ENCODE measurements around the gene RTL10.

Gene RTL10

DNA sequence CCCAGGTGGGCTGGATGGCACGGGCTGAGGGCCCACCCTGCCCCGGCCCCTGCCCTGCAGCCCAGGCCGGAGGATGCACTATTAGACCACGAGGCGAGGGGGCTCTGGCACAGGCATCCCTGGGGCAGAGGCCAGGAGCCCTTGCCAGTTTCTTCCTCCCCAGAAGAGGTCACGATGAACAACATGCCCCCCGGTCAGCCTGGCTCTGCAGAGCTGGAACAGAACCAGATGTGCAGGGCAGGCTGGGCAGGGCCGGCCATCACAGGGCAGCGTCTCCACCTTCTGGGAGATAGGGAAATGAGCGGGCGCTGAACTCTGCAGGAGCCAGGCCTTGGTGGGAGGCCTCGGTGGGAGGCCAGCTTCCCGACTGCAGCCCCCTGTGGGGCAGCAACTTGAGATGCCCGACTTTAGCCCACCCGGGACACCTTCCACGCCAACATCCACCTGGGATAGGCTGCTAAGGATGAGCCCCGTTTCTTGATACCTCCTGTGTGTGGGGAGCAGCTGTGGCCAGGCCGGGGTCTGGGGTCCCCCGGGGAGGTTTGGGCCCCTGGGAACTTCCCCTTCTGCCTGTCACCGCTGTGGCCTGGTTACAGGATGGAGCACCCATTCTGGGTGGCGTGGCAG lies 21.8 kb upstream of the RTL10 start:
- no peak for DNase-seq (ENCODE audit: low read depth, low spot score)

DNA sequence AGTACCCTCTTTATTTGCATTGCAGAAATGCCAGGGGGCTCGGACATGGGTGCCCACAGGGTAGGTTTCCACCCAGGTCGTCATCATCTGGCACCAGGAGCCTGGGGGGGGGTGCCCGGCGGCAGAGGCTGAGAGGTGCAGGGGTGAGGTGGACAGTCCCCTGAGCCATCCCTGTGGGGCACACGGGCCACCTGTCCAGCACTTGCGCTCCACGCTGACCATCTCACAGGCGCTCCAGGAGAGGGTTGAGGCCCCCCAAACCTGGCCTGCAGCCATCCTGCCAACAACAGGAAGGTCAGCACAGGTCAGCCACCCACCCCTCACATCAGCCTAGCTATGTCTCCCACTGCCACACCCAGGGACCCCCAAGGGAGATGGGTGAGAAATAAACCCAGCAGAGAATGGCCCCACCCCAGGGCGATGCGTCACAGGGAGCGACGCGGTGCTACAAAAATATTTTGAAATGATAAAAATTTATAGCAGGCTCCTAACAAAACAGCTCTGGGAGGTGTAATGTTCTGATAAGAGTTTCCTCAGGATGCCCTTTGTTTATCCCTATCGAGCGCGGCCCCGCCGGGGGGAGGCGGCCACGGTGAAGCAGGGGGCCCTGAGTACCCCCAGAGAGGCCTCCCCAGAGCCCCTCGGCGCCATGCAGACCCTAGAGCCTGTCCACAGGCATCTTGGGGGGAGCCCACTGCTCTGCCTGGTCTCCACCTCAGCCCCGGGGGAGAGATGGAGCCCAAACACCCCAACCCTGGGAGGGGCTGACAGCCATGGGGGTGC lies 21.0 kb upstream of the RTL10 start:
- no peak for DNase-seq (ENCODE audit: low read depth, low spot score)

DNA sequence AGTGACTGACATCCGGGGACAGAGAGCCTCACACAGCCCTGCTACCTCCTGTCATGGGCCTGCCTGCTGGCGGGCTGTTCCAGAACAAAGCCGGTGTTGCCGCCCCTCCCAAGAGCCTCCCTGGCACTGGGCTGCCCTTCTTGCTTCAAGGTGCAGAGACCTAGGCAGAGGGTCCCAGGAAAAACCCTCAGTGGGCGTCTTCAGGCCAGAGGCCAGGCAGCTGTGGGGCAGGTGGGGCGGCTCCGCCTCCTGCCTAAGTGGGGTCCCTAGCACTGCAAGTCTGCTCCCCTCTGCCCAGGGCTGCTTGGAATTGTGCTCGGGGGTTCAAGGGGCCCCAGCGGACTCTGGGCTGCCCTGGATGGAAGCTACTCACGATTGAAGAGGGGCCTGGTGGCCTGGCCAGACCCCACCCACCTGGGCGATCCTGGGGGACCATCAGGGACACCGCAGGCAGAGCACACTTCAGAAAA lies 20.4 kb upstream of the RTL10 start:
- DNase-seq (ENCODE audit: low read depth, low spot score): no peak

DNA sequence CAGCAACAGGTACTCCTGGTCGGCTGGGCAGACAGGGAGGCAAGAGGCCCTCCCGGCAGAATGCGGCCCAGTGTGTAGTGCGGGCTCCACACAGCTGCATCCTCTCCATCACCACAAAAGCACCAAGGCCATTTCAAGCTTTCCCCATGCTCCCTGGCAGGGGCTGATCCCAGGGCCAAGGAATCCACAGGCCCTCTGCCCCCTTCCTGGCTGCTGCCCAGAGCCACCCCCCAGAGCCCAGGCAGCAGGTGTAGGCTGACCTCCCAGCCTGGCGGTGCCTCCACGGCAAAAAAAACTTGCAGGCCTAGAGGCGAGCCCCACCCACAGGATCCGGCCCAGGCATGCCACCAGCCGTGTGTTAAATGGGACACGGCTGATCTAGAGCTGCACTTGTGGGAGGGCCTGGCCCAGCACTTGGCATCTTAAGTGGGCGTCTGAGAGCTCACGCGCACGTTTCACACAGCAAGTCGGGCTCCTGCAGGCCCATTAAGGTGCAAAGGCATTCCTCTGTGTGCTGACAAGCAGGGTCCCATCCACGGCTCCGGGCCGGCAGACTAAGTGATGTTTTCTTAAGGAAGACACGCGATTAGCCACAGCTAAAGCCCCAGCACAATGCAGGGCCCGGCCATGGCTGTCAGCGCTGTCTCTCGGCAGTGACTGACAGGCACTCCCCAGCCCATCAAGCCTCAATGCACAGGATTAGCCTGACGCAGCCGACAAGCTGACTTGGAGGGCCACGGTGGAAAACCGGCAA lies 19.8 kb upstream of the RTL10 start:
- peak; percentile 70 for DNase-seq (ENCODE audit: low read depth, low spot score)

DNA sequence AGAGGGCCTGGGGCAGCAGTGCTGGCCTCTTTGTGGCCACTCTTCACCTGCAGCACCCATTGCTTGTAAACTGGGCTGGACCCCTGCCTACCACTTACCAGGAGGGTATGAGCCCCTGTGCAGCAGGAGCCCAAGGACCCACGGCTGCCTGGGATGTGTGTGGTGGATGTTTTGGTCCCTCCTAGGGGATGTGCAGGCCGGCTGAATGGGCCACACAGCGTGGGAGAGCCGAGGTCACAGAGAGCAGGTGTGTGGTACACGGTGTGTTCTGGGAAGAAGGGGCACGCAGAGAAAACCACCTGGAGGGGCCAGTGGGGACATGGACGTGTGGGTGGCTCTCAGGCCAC lies 19.3 kb upstream of the RTL10 start:
- DNase-seq (ENCODE audit: low read depth, low spot score): no peak

DNA sequence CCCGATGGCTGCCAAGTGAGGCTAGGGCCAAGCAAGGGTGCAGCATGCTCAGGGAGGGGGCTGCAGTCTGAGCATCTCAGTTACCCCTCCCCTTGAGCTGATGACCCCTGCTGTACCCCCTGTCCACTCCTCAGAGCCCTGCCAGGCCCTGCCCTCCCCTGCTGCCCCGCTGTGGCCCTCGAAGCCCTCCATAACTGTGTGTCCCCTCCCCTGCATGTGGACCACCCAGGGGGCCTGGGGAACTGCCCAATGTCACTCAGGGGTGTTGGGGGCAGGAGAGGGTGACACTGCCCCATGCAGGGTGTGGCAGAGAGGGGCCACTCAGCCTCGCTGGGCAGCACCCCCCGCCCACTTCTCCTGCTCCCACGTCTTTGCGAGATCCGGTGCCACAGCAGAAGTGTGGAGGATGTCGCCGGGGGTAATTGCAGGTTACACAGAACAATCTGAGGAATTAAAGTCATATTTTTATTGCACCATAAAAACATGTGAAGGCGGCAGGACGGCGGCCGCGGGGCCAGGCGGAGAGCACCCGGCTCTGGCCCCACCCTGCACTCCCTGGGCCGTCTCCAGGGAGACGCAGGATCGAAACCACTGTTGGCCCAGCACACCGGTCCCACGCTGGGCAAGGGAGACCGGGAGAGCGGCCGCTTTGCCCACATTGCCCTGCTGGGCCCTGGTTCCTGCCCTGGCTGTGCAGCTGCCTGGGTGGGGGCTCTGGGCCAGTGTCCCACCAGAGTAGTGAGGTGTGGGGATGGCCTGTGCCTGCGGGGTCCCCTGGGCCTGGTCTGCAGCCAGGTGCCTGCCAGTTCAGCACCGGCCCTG lies 18.7 kb upstream of the RTL10 start:
- no peak for DNase-seq (ENCODE audit: low read depth, low spot score)

DNA sequence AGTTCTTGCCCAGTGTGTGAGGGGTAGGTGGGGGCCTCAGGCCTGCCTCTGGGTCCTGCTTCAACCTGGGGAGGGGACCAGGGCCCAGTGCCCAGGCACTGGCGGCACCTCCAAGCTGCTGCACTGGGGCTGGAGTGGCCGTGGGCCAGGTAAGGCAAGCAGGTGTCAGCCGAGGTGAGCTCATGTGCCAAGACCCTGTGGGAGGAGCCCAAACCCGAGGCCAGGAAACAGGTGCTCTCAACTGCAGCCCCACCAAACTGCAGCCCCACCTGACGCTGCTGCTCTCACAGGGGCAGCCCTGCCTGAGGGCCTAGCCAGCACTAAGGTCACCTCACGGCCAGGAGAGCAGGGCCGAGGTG lies 18.1 kb upstream of the RTL10 start:
- no peak for DNase-seq (ENCODE audit: low read depth, low spot score)

DNA sequence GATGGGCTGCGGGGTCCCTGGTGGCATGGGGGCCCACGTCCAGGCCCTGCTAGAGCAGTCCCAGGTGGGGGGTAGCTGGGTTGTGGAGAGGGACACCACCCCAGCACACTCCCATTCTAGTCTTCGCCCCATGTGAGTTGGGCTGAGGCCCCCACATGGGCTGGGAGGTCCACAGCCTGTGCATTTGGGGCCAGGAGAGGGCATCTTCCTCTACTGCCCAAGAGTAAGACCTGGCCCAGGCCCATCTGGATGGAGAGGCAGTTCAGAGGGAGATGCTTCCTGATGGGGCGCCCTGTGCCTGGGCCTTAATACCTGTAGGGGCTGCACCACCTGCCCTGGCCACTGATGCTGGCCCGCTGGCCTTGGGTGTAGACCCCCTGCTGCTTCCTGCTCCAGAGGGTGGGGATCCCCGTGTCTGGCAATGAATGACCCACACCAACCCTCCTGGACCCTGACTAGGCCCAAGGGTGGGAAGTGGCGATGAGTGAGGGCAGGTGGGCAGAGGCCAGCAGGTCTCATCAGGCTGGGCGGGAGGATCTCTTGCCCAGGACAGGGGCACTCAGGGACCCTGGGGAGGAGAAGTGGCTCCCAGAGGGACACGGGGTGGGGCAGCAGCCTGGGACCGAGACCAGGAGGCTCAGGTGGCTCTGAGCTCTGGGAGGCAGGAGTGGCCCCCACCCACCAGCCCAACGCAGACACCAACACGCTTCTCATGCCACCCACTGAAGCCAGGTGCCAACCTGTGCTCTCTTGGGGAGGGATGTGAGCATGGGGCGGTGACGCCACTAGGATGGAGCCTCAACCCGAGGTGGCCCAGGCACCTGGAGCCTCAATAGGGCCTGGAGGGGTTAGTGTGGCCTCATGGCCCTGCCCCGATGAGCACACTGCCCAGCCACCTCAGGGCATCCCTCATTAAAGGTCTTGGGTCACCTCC lies 17.4 kb upstream of the RTL10 start:
- no peak for DNase-seq (ENCODE audit: low read depth, low spot score)

DNA sequence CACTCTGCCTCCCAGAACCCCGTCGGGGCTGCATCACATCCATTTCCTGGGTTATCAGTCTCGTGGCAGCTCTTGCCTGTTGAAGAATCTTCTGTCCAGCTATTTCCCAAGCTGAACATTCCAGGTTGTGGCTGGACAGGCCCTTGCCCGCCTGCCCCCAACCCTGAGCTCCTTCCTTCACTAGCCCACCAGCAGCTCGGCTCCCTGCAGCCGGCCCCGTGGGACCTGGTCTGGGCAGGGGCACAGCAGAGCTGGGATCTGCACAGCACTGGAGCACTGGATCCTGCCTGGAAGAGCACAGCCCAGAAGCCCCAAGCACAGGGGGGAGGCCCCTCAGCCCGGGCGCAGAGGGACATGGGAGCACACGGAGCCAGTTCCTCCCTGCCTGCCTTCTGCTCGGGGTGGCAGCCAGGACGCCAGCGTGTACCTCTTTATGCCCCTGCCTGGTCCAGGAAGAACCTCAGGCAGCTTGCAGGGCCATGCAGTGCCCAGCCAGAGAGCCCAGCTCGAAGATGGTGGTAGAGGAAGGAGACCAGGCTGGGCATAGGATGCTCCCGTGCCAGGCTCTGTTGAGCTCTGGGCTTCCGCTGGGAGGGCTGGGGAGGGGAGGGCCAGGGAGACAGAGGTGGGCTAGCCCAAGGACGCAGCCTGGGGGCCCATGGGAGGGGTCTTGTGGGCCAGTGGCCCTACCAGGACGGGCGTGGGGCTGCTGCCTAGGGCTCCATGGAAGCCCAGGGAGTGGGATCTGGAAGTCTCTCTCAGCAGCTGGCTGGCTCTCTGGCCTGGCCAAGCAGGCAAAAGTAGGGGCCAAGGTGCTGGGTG lies 16.6 kb upstream of the RTL10 start:
- no peak for DNase-seq (ENCODE audit: low read depth, low spot score)

DNA sequence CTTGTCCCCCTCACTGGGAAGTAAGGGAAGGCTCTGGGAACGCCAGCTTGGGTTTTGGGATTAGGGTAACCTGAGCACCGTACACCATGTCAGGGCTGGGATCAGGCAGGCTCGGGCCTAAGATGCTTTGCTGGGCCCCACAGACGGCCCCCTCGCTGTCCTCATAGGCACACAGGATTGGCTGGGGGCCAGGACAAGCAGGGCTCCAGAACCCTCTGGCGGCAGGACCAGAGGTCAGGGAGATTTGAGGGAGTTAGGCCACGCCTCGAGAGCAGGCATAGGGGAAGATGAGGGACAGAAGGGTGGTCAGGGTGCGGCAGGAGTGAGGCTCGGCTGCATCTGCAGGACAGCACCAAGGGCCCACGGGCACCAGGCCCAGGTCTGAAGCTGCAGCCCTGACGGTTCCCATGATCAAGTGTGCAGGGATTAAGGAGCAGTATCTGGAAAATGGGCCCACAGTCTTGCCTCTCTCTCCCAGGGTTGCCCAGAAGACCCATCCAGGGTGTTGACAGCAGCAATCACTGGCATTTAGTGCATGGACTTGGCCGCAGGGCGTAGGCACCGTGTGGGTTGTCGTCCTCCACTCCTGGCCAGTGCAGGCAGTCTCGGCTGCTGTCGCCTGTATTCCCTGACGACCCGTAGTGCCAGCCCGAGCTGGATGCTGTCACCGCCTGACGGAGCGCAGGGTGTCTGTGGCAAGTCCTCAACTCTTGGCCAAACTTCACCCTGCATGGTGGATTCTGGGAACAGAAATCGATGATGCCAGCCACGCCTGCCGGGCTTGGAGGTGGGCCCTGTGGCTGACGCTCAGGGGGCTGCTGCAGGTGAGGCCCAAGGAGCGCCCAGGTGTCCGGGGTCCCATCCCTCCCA lies 15.7 kb upstream of the RTL10 start:
- DNase-seq (ENCODE audit: low read depth, low spot score): no peak

DNA sequence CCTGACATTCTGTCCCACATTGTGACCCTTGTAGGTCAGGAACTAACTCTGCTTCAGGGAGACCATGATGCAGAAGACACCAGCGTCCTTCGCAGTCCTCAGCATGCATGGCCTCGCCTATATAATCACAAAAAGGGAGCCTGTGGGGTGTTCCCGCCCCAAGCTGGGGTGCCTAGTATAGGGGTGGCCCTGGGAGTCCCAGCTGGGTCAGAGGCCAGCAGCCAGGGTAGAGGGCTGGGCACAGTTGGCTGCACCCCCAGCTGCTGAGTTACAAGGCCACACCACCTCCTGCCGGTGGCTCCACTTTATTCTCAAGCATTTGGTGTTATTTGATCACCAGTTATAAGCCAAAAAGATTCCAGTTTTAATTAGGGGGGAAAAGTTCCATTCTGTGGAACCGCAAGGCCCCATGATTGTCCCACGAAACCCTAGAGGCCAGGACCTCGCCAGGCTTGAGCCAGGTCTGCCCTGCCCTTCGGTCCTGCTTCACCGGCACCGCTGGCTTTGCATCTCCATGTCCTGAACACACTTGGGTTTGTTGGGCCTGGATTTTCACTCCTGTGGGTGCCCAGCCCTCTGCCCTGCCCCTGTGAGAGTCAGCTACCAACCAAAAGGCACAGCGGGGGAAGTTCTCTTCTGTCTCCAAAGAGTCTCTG lies 15.0 kb upstream of the RTL10 start:
- DNase-seq (ENCODE audit: low read depth, low spot score): no peak

DNA sequence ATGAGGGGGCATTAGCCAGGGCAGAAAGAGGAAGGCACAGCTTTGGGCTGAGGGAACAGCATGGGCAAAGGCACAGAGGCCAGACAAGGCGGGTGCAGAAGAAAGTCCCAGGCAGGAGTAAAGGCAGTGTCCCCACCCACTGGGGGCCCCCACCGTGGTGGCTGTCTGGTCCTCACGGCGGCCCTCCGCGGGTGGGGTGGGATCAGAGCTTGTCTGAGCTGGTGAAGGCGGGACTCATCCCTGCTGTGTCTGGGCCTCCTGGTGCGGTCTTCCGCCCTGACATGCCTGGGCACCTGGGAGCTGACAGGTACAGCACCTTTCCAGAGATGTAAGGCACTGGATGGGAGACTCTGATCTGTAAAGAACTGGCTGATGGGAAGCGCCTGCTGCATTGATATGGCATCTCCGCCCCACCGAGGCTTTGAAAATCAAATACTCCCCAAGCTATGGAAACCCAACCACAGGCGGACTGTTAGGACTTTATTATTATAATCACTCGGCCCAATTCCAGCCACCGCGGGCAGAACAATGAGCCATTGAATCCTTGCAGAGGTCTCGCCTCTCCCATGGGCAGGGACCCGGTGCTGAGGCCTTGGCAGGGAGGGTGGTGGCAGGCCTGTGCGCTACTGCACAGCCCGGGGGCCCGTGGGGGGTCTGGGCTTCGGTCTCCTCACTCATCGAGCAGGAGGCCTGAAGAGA lies 14.2 kb upstream of the RTL10 start:
- DNase-seq (ENCODE audit: low read depth, low spot score): peak; percentile 77

DNA sequence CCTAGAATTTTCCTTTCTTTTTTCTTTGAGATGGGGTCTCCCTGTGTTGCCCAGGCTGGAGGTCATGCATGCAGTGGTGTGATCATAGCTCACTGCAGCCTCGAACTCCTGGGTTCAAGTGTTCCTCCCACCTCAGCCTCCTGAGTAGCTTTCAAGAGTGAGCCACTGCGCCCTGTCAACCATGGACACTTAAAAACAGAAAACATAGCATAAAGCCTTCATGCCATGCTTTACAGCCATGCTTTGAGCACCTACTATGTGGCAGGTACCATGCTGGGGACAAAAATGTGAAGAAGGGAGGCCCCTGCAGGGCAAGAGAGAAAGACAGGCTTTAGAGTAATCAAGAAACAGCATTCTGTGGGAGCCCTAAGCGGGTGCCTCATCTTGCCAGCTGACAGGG lies 13.7 kb upstream of the RTL10 start:
- DNase-seq (ENCODE audit: low read depth, low spot score): no peak

DNA sequence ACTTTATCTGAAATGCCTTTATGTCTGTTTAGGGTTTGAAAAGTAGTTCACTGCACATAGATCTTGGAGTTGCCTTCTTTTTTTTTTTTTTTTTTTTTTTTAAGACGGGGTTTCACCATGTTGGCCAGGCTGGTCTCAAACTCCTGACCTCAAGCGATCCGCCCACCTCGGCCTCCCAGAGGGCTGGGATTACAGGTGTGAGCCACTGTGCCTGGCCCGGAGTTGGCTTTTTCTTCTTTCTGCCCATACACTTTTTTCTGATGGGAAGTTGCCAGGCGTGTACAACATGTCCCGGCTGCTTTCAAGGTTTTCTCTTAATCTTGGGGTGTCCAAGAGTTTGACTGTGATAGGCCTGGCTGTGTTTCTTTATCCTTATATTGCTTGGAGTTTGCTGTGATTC lies 12.9 kb upstream of the RTL10 start:
- no peak for DNase-seq (ENCODE audit: low read depth, low spot score)

DNA sequence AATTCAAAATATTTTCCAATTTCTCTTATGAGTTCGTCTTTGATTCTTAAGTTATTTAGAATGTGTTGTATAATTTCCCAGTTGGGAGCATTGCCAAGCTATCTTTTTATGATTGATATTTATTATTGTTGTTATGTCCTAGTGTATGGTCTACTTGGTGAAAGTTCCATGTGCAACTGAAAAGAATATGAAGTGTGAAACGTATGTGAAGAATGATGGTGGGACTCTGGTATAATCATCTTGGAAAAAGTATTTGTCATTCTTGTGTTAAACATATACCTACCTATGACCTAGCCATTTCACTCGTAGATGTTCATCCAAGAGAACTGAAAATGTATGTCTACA lies 12.0 kb upstream of the RTL10 start:
- DNase-seq (ENCODE audit: low read depth, low spot score): no peak

DNA sequence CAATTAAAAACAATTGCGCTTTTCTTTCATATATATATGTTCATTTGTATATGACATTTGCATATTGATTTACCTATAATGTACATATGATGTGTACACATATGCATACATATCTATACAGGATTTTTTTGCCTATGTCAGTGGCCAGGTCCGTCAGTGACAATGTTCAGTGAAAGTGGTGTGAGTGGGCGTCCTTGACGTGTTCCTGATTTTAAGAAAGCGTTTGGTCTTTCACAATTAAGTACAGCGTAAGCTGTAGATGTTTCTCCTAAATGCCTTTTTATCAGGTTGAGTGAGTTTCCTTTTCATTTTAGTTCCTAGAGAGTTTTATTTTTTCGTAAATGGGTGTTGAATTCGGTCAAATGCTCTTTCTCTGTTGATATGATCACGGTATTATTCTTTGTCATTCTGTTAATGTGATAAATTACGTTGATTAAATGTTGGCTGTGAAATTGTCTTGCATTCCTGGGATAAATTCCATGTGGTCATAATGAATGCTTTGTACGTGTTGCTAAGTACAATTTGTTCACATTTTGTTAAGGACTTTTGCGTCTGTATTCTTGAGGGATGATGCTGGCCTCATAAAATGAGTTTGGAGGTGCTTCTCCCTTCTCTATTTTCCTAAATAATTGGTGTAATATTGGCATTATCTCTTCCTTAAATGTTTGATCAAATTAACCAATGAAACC lies 10.6 kb upstream of the RTL10 start:
- DNase-seq (ENCODE audit: low read depth, low spot score): peak; percentile 55

DNA sequence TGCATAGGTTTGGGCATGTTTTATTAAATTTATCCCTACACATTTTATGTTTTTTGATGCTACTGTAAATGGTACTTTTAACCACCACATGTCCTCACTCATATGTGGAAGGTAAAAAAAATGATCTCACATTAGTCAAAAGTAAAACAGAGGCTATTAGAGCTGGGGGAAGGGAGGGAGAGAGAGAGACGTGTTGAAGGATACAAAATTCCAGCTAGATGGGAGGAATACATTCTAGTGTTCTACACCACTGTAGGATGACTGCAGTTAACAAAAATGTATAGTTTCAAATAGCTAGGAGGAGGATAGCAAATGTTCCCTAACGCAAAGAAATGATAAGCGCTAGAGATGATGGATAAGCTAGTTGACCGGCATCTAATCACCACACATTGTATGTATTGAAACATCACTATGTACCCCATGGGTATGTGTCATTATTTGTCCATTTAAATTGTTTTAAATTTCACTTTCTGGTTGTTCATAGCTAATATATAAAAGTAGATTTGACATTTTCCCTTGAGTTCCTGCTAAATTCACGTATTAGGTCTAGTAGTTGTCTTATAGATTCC lies 9.9 kb upstream of the RTL10 start:
- DNase-seq (ENCODE audit: low read depth, low spot score): no peak

All from astrocyte of the hippocampus (primary cell).